ENCODE results near the gene MIA2.
"Not testable (repeated sequence)": the region's sequence is repeated elsewhere in the genome, so short reads cannot be mapped to it uniquely, and the experiment has no call there.

The MIA2 gene

GRCh38 chr14:39324097-39324496 lies 90.4 kb downstream of the MIA2 start:
- H3K4me1 ChIP-seq (ENCODE audit: insufficient read depth, poor library complexity, severe bottlenecking), result no peaks in the 10 kb centered on the region
- ATAC-seq (ENCODE audit: low read depth) (no peak), DNase-seq (ENCODE audit: low spot score) (no peak)
- no peak for TF ChIP-seq CTCF (IDR thresholded peaks at IDR 0.05; ENCODE audit: poor library complexity, severe bottlenecking)
- no peaks in the 10 kb centered on the region for H3K27me3 ChIP-seq (ENCODE audit: insufficient read depth, poor library complexity, severe bottlenecking)
- peaks cover 57% of the 10 kb centered on the region for H3K36me3 ChIP-seq (ENCODE audit: low read depth)
- H3K27ac ChIP-seq (ENCODE audit: poor library complexity, severe bottlenecking), result no peak overlapping the region
- no peak overlapping the region for H3K4me3 ChIP-seq (ENCODE audit: severe bottlenecking)
- no peaks in the 10 kb centered on the region for H3K9me3 ChIP-seq (ENCODE audit: severe bottlenecking)

GRCh38 chr14:39339003-39339402 lies 105.3 kb downstream of the MIA2 start:
- no peaks in the 10 kb centered on the region for H3K27me3 ChIP-seq (ENCODE audit: insufficient read depth, poor library complexity, severe bottlenecking)
- H3K36me3 ChIP-seq (ENCODE audit: low read depth), result peaks cover 34% of the 10 kb centered on the region
- TF ChIP-seq CTCF (IDR thresholded peaks at IDR 0.05; ENCODE audit: poor library complexity, severe bottlenecking), result no peak
- DNase-seq (ENCODE audit: low spot score), result no peak
- no peak for ATAC-seq (ENCODE audit: low read depth)
- no peak overlapping the region for H3K27ac ChIP-seq (ENCODE audit: poor library complexity, severe bottlenecking)
- H3K4me1 ChIP-seq (ENCODE audit: insufficient read depth, poor library complexity, severe bottlenecking), result no peaks in the 10 kb centered on the region
- no peak overlapping the region for H3K4me3 ChIP-seq (ENCODE audit: severe bottlenecking)
- H3K9me3 ChIP-seq (ENCODE audit: severe bottlenecking), result no peaks in the 10 kb centered on the region

GRCh38 chr14:39341126-39341525 lies 107.4 kb downstream of the MIA2 start:
- not testable (repeated sequence) for H3K27me3 ChIP-seq (ENCODE audit: insufficient read depth, poor library complexity, severe bottlenecking); H3K4me1 ChIP-seq (ENCODE audit: insufficient read depth, poor library complexity, severe bottlenecking); DNase-seq (ENCODE audit: low spot score); H3K27ac ChIP-seq (ENCODE audit: poor library complexity, severe bottlenecking); H3K9me3 ChIP-seq (ENCODE audit: severe bottlenecking); ATAC-seq (ENCODE audit: low read depth); H3K4me3 ChIP-seq (ENCODE audit: severe bottlenecking)
- peaks cover 40% of the 10 kb centered on the region for H3K36me3 ChIP-seq (ENCODE audit: low read depth)

DNA sequence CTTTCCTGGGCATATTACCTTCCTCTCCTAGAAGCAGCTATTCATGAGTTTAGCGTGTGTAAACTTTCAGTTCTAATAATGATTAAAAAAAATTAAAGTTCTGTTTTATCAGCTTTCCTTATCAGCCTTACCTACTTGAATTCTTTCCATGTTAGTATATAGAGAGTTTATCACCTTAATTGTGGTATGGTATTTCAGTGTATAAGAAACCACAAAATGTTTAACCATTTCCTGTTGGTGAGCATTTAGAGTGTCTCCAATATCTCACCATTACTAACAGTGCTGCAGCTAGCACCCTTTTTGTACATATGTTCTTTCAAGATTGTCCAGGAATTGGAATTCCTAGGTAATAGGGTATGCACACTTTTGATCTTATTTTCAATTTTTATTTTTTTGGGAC lies 109.1 kb downstream of the MIA2 start:
- no peak for ATAC-seq (ENCODE audit: low read depth)
- Histone ChIP-seq H3K4me1 (ENCODE audit: insufficient read depth, poor library complexity, severe bottlenecking) (no peaks in the 10 kb centered on the region), H3K27ac (ENCODE audit: poor library complexity, severe bottlenecking) (no peak overlapping the region), H3K9me3 (ENCODE audit: severe bottlenecking) (no peaks in the 10 kb centered on the region), H3K4me3 (ENCODE audit: severe bottlenecking) (no peak overlapping the region), H3K27me3 (ENCODE audit: insufficient read depth, poor library complexity, severe bottlenecking) (no peaks in the 10 kb centered on the region), H3K36me3 (ENCODE audit: low read depth) (peaks cover 29% of the 10 kb centered on the region)
- no peak for TF ChIP-seq CTCF (IDR thresholded peaks at IDR 0.05; ENCODE audit: poor library complexity, severe bottlenecking)
- DNase-seq (ENCODE audit: low spot score), result no peak

GRCh38 chr14:39343614-39344013 lies 109.9 kb downstream of the MIA2 start:
- no peak for TF ChIP-seq CTCF (IDR thresholded peaks at IDR 0.05; ENCODE audit: poor library complexity, severe bottlenecking)
- no peaks in the 10 kb centered on the region for H3K9me3 ChIP-seq (ENCODE audit: severe bottlenecking)
- H3K27me3 ChIP-seq (ENCODE audit: insufficient read depth, poor library complexity, severe bottlenecking), result no peaks in the 10 kb centered on the region
- H3K27ac ChIP-seq (ENCODE audit: poor library complexity, severe bottlenecking), result no peak overlapping the region
- peaks cover 37% of the 10 kb centered on the region for H3K36me3 ChIP-seq (ENCODE audit: low read depth)
- ATAC-seq (ENCODE audit: low read depth), result no peak
- DNase-seq (ENCODE audit: low spot score), result no peak
- H3K4me1 ChIP-seq (ENCODE audit: insufficient read depth, poor library complexity, severe bottlenecking), result no peaks in the 10 kb centered on the region
- H3K4me3 ChIP-seq (ENCODE audit: severe bottlenecking), result no peak overlapping the region

Data from RWPE2 (cell line).